CD4-positive, alpha-beta T cell treated with Interleukin-4 for 1 hour (primary cell): ENCODE measurements around the gene SCAF8.
"Not testable (repeated sequence)": the region's sequence is repeated elsewhere in the genome, so short reads cannot be mapped to it uniquely, and the experiment has no call there.

ENCODE experiments used
- DNase-seq, 2 donors: peaks; one replicate each; pipeline ENCODE4 v3.0.0-alpha.2; 2020 to 2022

Gene SCAF8

DNA sequence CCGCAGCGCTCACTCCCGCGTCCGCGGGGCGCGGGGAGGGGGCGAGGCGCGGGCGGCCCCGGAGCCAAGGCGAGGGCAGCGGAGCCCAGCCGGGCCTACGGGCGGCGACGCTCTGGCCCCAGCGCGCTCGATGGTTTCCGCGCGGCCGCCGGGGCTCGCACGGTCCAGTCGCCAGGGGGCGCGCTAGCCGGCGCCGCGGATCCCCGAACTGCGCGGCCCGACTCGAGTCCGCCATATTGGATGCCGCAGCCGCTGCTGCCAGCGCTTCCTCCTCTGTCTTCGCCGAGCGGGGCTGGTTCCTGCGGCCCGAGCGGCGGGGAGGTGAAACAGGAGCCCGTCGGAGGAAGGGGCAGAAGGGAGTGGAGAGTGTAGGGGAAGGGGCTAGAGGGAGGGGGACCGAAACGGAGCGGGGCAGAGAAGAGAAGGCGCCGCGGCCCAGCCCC, at the start of gene SCAF8:
SCAF8 (plus strand) TSS at position 234 of the 443 bp plus-strand sequence. CDS start 485 bp downstream, outside the sequence.
- peak; percentile 83 to 87 for DNase-seq

DNA sequence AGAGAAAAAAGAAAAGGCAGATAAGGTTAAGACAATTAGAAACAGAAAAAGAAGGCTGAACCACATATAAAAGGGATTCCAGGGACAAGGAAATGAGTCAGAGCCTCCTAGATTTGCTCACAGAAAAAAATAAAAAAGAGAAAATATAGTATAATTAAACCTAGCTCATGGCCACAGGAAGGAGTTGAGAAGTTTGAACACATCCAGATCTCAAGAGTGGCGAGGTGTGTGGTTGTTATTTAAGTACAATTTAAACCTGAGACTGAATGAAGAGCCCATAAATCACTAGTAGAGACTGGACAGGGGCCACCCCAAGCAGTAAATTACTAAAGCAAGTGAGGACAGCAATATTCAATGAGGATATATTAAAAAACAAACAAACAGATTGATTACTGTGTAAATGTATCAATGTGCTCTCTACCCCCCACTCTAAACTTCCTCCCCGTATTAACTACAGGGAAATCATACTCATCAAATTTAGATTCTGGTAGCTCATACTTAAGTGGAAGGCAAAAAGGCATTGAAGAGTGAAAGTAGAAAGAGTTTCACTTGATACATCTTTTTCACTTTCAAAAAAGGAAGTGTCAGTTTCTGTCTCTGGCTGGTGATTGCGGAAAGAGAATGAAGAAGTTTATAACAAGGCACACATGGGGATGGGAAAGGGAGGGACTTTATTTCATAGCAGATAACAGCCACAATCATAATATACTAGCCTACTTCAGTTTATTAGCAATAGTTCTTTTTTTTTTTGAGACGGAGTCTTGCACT, 49.3 kb upstream of the SCAF8 start:
- peak in 1 of 2 donors; percentile 11 for DNase-seq

DNA sequence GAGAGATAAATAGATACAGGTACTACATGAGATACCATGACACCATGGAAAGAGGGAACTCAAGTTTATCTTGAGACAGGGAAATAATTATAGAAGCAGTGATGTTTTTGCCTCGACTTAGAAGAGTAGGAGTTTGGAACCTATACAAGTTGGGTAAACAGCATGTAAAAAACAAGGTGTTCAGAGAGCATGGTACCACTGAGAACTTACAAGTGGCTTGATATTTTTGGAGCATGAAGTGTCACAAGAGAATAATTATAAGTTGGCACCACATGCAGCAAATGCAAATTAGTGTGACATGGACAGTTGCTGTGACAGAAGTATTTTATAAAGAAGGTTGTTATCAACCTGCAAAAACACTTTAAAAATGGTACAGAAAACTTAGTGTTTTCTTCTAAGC, 47.1 kb upstream of the SCAF8 start:
- DNase-seq: no peak

GRCh38 chr6:154689493-154690255, 43.5 kb upstream of the SCAF8 start:
- DNase-seq: no peak

DNA sequence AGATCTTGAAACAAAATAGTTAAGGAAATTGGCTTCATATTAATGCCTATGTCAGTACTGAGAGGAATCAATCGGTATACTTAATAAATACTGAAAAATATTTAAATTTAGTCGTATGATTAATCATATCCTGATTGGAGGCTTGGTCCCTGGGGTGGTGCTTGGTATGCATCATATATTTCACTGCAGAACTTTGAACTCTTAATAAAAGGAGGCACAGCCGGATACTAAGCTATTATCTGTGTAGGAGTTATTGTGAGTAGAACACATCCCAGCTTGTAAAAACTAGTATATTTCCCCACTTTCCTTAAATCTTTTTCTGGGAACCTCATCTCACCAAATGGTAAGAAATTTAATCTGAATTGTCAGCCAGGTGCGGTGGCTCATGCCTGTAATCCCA, 42.4 kb upstream of the SCAF8 start:
- DNase-seq: no peak

DNA sequence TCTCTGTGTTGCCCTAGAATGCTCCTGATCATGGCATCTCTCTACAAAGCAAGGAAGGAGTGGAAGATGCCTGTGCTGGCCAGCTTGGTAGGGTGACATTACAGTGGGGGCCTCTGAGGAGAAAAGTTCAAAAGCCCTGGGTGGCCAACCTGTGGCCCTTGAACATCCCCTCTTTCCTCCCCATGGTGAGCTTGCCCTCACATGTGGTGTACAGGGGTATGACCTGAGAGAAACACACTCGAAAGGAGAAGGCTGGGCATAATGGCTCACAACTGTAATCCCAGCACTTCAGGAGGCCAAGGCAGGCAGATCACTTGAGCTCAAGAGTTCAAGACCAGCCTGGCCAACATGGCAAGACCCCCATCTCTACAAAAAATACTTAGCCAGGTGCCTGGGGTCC, 36.6 kb upstream of the SCAF8 start:
- no peak for DNase-seq

GRCh38 chr6:154703124-154703523, 30.1 kb upstream of the SCAF8 start:
- no peak for DNase-seq

- DNase-seq: peak in 1 of 2 donors; percentile 16
Observed at GRCh38 chr6:154705471-154706113, 27.6 kb upstream of the SCAF8 start.

- no peak for DNase-seq
Observed at GRCh38 chr6:154706389-154706788, 26.8 kb upstream of the SCAF8 start.

- DNase-seq: no peak
Observed at GRCh38 chr6:154709621-154710020, 23.6 kb upstream of the SCAF8 start.

DNA sequence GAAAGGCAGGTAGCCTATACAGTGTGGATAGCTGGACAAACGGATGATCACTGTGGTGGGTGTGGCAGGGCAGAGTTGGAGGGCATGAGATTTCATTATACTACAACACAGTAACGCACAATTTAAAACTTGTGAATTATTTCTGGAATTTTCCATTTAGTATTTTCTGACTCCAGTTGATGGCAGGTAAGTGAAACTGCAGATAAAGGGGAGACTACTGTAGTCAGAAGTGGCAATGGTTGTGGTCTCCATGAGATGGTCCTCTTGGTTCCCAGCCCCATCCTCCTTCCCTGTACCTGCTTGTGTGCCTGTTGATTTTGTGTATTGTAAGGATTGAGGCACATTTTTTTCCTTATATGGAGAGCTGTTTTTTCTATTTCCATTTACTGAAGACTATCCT, 22.5 kb upstream of the SCAF8 start:
- DNase-seq: no peak

- no peak for DNase-seq
Observed at GRCh38 chr6:154715446-154715845, 17.8 kb upstream of the SCAF8 start.

GRCh38 chr6:154716350-154716749, 16.9 kb upstream of the SCAF8 start:
- not testable (repeated sequence) for DNase-seq

DNA sequence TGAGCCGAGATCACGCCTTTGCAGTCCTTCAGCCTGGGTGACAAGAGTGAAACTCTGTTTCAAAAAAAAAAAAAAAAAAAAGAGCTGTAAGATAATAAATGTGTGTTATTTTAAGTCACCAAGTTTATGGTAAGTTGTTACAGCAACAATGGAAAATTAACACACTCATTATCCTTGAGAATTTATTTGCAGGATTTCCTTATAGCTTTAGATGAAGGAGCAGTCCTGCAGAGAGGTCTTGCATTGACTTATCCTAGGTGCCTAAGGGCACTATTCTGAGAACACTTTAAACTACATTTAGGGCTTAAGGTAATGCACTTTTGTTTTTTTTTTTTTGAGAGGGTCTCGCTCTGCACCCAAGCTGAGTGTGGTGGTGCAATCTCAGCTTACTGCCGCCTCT, 13.8 kb upstream of the SCAF8 start:
- no peak for DNase-seq

- DNase-seq: no peak
Observed at GRCh38 chr6:154719854-154720253, 13.4 kb upstream of the SCAF8 start.

GRCh38 chr6:154721460-154721859, 11.8 kb upstream of the SCAF8 start:
- no peak for DNase-seq

DNA sequence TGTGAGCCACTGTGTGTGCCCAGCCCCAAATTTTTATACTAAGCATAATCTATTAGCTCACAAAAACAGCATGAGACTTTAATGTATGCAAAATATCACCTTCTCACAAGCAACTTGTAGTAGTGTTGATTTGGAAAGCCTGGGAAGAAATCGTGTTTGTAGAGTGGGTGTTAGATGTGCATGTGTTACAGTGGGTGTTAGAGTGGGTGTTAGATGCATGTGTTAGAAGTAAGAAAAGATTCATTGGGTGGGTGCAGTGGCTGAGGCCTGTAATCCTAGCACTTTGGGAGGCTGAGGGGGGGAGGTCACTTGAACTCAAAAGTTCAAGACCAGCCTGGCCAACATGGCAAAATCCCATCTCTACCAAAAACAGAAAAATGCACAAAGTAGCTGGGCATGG, 6.3 kb upstream of the SCAF8 start:
- DNase-seq: no peak

GRCh38 chr6:154731296-154732218, 1.7 kb upstream of the SCAF8 start:
- no peak for DNase-seq

DNA sequence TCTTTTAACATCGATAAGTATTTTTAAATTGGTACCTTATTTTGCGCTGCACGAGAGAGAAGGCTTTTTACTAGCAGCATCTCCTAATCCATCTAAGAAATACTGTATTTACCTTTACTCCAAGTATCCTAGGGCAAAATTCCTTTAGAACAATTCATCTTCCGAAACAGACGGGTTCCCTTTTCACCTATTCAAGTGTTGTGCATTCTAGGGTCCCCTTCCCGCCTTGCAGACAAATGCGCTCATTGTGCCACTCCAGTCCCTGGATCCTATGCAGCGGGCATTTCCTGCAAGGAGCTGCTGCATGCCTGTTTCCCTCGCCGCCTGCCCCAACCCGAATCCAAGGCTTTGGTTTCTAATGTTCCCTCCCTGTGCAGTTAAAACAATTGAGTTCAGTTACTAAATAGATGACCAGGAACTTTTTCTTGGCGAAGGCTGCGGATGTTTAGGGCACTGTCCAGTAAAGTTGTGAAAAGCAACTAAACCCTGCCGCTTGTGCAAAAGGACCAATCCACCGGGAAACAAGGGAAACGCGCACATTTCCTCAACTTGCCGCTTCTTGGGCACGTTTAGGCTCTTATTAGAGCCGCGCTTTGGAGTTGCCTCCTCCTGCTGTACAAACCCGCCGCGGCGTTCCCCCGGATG, 556 bp upstream of the SCAF8 start:
- DNase-seq: no peak

GRCh38 chr6:154733626-154734382, 588 bp downstream of the SCAF8 start:
- DNase-seq: peak; percentile 91 to 93

DNA sequence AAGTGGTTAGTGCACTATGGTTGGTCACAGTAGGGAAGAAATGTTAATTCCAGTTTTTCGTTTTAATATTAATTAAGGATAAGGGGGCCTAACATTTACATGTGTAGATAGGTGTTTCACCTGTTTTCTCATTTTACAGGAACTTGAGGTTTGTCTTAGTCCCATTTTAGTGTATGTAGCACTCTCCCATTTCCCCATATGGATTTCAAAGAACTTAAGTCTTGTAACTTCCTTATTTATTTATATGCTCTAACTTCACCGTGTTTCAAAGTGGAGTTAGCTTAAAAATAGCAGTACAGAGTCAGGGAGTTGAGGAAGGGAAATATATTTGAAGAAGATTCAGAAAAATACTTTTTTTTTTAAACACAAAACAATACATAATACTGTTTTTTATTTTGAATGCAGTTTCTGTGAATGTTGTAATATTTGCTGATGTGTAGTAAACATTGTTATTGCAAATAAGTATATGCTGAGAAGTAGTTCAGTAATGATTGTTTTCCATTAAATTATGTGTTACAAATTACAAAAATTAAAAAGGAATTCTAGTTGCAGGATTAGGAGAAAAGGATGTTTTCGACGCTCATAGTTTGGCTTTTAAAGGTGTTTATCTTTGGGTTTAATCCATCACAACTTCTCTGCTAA, 3.5 kb downstream of the SCAF8 start:
- no peak for DNase-seq
